H1 (cell line): ENCODE data around the gene ERP44. TPM values are rescaled to one million over a fixed set of nuclear protein-coding genes. Genes with fewer than 3 reads are reported as not detected.
A peak's percentile ranks its signal among the peaks of the same experiment; 100 is the strongest.

Source experiments
- RAD21 ChIP-seq, 2 experiments: IDR thresholded peaks in 1 of 2; conservative IDR thresholded peaks in 1 of 2; 2 replicates each; pipeline ENCODE4 v1.6.1; 2011; ENCODE audit warnings: low read depth in 2 of 2, low read length in 2 of 2, improper control_type of control experiment in 1 of 2, inconsistent platforms in 1 of 2, mild to moderate bottlenecking in 1 of 2, moderate library complexity in 1 of 2
- TBP ChIP-seq: IDR thresholded peaks from 2 replicates; pipeline ENCODE4 v1.6.1; 2011; ENCODE audit warnings: low read depth, low read length, improper control_type of control experiment
- polyA plus RNA-seq, 7 experiments: library from polyadenylated mRNA; depleted of rRNA in 3 of 7; stranded (reverse) in 5 of 7; unstranded in 2 of 7; fragments of >200 nt in 5 of 7; fragments of 200-250 nt in 2 of 7; gene quantifications; 1 replicate in 5 of 7; 2 replicates in 1 of 7; 4 replicates in 1 of 7; pipeline versions ENCODE4 v1.2.1 to v1.2.3, GENCODE V29; 2011 to 2013; ENCODE audit warnings: missing spikeins in 2 of 7, mixed read lengths in 2 of 7
- total RNA-seq: library from RNA; stranded (reverse); fragmentation: NEBNext Ultra II Directional; extraction: Animal tissue kit (Norgen Biotek cat#: 25700); gene quantifications from 2 replicates; pipeline ENCODE4 v1.2.1, GENCODE V29; 2021

ERP44 gene
- total and polyA plus RNA-seq, 2 of the 8 experiments (the other 6 are each of a cell fraction or from before 2014, with no cell fraction given) = 5.7 to 15.6 TPM

DNA sequence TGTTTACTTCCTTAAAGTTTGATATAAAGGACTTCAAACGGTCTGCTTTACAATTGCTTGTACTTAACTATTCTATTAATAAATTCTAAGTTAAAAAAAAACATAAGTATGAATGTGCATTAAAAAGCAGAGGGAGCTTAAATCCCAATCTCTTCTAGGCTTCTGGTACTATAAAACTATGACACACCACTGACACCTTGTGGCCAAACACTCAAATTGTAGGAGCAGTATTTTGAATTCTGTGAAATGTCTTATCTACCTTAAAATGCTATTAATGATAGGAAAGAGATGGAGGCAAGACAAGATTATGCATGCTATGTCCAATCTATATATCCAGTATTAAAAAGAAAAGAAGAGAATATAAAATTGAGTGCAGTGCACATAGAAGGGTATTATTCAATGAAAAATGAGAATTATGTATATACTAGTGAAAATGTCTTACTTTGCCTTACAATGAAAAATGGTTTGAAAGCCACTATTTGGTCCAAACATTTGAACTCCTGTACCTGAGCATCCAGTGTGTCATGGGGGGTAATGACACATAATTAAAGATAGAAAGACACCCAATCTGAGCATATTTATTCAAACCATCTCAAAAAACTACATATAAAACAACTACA, 87.6 kb downstream of the ERP44 start (continued):
- TF ChIP-seq RAD21 (IDR thresholded peaks at IDR 0.05 in 1 of 2, conservative IDR thresholded peaks at IDR 0.05 in 1 of 2; ENCODE audit: low read depth in 2 of 2, low read length in 2 of 2) = peak; percentile 84 to 88
- no peak for TF ChIP-seq TBP
